MM.1S (cell line): ENCODE measurements around the gene CRTAP.

Source experiments
- CTCF ChIP-seq: fragments of 300-600 bp; sonication (generic); IDR thresholded peaks from 2 replicates; pipeline ENCODE4 v1.5.1; 2016; ENCODE audit warnings: antibody characterized with exemption, low read length, mixed read lengths
- EZH2 ChIP-seq: fragments of 300-600 bp; sonication (generic); optimal IDR thresholded peaks from 2 replicates; pipeline ENCODE3; 2017; ENCODE audit warnings: low read depth, mild to moderate bottlenecking, antibody characterized with exemption, low read length, mixed read lengths

GRCh38 chr3:33145901-33146580 is 32.2 kb downstream of the CRTAP start:
- TF ChIP-seq EZH2 (no peak), CTCF (no peak)
